ENCODE measurements around the gene FAM241A. TPM values are rescaled to one million over a fixed set of nuclear protein-coding genes. Genes with fewer than 3 reads are reported as not detected.
"Not testable (repeated sequence)": the region's sequence is repeated elsewhere in the genome, so short reads cannot be mapped to it uniquely, and the experiment has no call there.

The FAM241A gene
- total and polyA plus RNA-seq, 8 donors, result 0.58 to 8.4 (median 3.1) TPM; not detected in 1

GRCh38 chr4:112167794-112168193 is 22.5 kb downstream of the FAM241A start:
- Histone ChIP-seq H3K4me1 (no peaks in the 10 kb centered on the region), H3K9me3 (no peaks in the 10 kb centered on the region), H3K4me3 (no peak overlapping the region), H3K27me3 (no peaks in the 10 kb centered on the region), H3K27ac (no peak overlapping the region), H3K36me3 (no peaks in the 10 kb centered on the region)
- TF ChIP-seq POLR2AphosphoS5 (IDR thresholded peaks at IDR 0.05), result no peak
- TF ChIP-seq POLR2A (IDR thresholded peaks at IDR 0.05), result no peak
- TF ChIP-seq CTCF (IDR thresholded peaks at IDR 0.05), result no peak
- no peak for TF ChIP-seq EP300 (IDR thresholded peaks at IDR 0.05)
- intact Hi-C loops (cut with DNase I; ENCODE audit: low total_unique reads), result no loop called here
- peak in 1 of 2 donors; percentile 25 for DNase-seq

- intact Hi-C loops (cut with DNase I; ENCODE audit: low total_unique reads), result no loop called here
- no peaks in the 10 kb centered on the region for H3K27me3 ChIP-seq
- H3K4me3 ChIP-seq, result no peak overlapping the region
- DNase-seq, result no peak
- H3K36me3 ChIP-seq, result peaks cover 0 to under 1% (median 0%) of the 10 kb centered on the region in 4 donors
- 85 to 92% (median 89%) methylated on average over 13 of the region's 13 CpGs for WGBS, 5 donors
- no peak for TF ChIP-seq POLR2AphosphoS5 (IDR thresholded peaks at IDR 0.05)
- no peak for TF ChIP-seq EP300 (IDR thresholded peaks at IDR 0.05)
- no peak for TF ChIP-seq POLR2A (IDR thresholded peaks at IDR 0.05)
- TF ChIP-seq CTCF (IDR thresholded peaks at IDR 0.05), result no peak
- no peaks in the 10 kb centered on the region for H3K9me3 ChIP-seq
- H3K27ac ChIP-seq, result no peak overlapping the region
- no peaks in the 10 kb centered on the region for H3K4me1 ChIP-seq
Measured at GRCh38 chr4:112168719-112169500, 23.7 kb downstream of the FAM241A start.

GRCh38 chr4:112170451-112170993 is 25.3 kb downstream of the FAM241A start:
- DNase-seq, result no peak
- H3K27ac ChIP-seq, result no peak overlapping the region
- H3K4me3 ChIP-seq, result no peak overlapping the region
- H3K36me3 ChIP-seq, result peaks cover 0 to 3% (median 0%) of the 10 kb centered on the region in 4 donors
- no peak for TF ChIP-seq EP300 (IDR thresholded peaks at IDR 0.05)
- TF ChIP-seq POLR2AphosphoS5 (IDR thresholded peaks at IDR 0.05), result no peak
- no peaks in the 10 kb centered on the region for H3K9me3 ChIP-seq
- WGBS, 5 donors, result 69 to 81% (median 74%) methylated on average over 3 of the region's 3 CpGs
- intact Hi-C loops (cut with DNase I; ENCODE audit: low total_unique reads), result no loop called here
- H3K27me3 ChIP-seq, result no peaks in the 10 kb centered on the region
- no peaks in the 10 kb centered on the region for H3K4me1 ChIP-seq

GRCh38 chr4:112171051-112171763 is 26.0 kb downstream of the FAM241A start:
- H3K27ac ChIP-seq; H3K4me1 ChIP-seq; DNase-seq; H3K27me3 ChIP-seq; H3K36me3 ChIP-seq; intact Hi-C loops (cut with DNase I; ENCODE audit: low total_unique reads); H3K4me3 ChIP-seq; H3K9me3 ChIP-seq: not testable (repeated sequence)
- 94 to 97% (median 96%) methylated on average over 16 of the region's 16 CpGs for WGBS, 5 donors

GRCh38 chr4:112172180-112172579 is 26.9 kb downstream of the FAM241A start:
- 74 to 86% (median 81%) methylated on average over 1 of the region's 1 CpG for WGBS, 5 donors
- TF ChIP-seq POLR2A (IDR thresholded peaks at IDR 0.05), result no peak
- no peak for TF ChIP-seq CTCF (IDR thresholded peaks at IDR 0.05)
- TF ChIP-seq EP300 (IDR thresholded peaks at IDR 0.05), result no peak
- TF ChIP-seq POLR2AphosphoS5 (IDR thresholded peaks at IDR 0.05), result no peak
- no peak overlapping the region for H3K27ac ChIP-seq
- DNase-seq, result no peak
- H3K4me3 ChIP-seq, result no peak overlapping the region
- H3K9me3 ChIP-seq, result no peaks in the 10 kb centered on the region
- intact Hi-C loops (cut with DNase I; ENCODE audit: low total_unique reads), result no loop called here
- H3K36me3 ChIP-seq, result peaks cover 0 to 3% (median 0%) of the 10 kb centered on the region in 4 donors
- no peaks in the 10 kb centered on the region for H3K27me3 ChIP-seq
- no peaks in the 10 kb centered on the region for H3K4me1 ChIP-seq
